Smooth muscle cell (in vitro differentiated cells): ENCODE measurements around the gene MROH7. TPM values are rescaled to one million over a fixed set of nuclear protein-coding genes. Genes with fewer than 3 reads are reported as not detected.

Source experiments
- DNase-seq: peaks from one replicate; lab custom pipeline; 2025; ENCODE audit not compliant: unreplicated experiment; lab: John Stamatoyannopoulos, UW
- H2AFZ ChIP-seq: fragments of 200-600 bp; sonication (generic); 2 replicates; pipeline ENCODE4 v1.6.0; 2016; ENCODE audit warnings: antibody characterized with exemption, low read depth, mild to moderate bottlenecking
- H3F3A ChIP-seq: fragments of 200-600 bp; sonication (generic); 2 replicates; pipeline ENCODE4 v1.6.0; 2017; ENCODE audit warnings: antibody characterized with exemption, low read depth
- H3K27ac ChIP-seq: fragments of 200-600 bp; sonication (generic); 2 replicates; pipeline ENCODE4 v1.5.1; 2016; ENCODE audit warnings: low read depth, mild to moderate bottlenecking
- H3K27me3 ChIP-seq: fragments of 200-600 bp; sonication (generic); 2 replicates; pipeline ENCODE4 v1.6.1; 2016; ENCODE audit warnings: low read depth, mild to moderate bottlenecking
- H3K36me3 ChIP-seq: fragments of 200-600 bp; sonication (generic); 2 replicates; pipeline ENCODE4 v1.5.1; 2016; ENCODE audit warnings: low read depth
- H3K4me1 ChIP-seq: fragments of 200-600 bp; sonication (generic); 2 replicates; pipeline ENCODE4 v1.5.1; 2016; ENCODE audit warnings: low read depth
- H3K4me2 ChIP-seq: fragments of 200-600 bp; sonication (generic); 2 replicates; pipeline ENCODE4 v1.6.0; 2016; ENCODE audit warnings: mild to moderate bottlenecking
- H3K4me3 ChIP-seq: fragments of 200-600 bp; sonication (generic); 2 replicates; pipeline ENCODE4 v1.5.1; 2016; ENCODE audit warnings: mild to moderate bottlenecking
- H3K79me2 ChIP-seq: fragments of 200-600 bp; sonication (generic); 2 replicates; pipeline ENCODE4 v1.6.0; 2016; ENCODE audit warnings: low read depth, mild to moderate bottlenecking
- H3K9ac ChIP-seq: fragments of 200-600 bp; sonication (generic); 2 replicates; pipeline ENCODE4 v1.6.0; 2016; ENCODE audit warnings: low read depth
- H3K9me3 ChIP-seq: fragments of 200-600 bp; sonication (generic); replicated peaks from 2 replicates; pipeline ENCODE4 v1.5.1; 2016; ENCODE audit warnings: low read depth
- H4K20me1 ChIP-seq: fragments of 200-600 bp; sonication (generic); 2 replicates; pipeline ENCODE4 v1.6.0; 2016; ENCODE audit warnings: low read depth
- CTCF ChIP-seq: fragments of 200-600 bp; sonication (generic); IDR thresholded peaks from 2 replicates; pipeline ENCODE4 v1.5.1; 2017; ENCODE audit warnings: borderline replicate concordance, mild to moderate bottlenecking, antibody characterized with exemption; ENCODE audit not compliant: insufficient read depth, poor library complexity, severe bottlenecking
- WGBS: methylation state at CpG from one replicate; pipeline ENCODE4 v1.1.7; 2016; ENCODE audit warnings: low lambda C conversion rate; 5-methylcytosine and 5-hydroxymethylcytosine counted together
- polyA plus RNA-seq: library from polyadenylated mRNA; unstranded; fragments of >200 nt; fragmentation: Nextera tagmentation; extraction: Ambion mirVana; gene quantifications from 2 replicates; pipeline ENCODE4 v1.2.1, GENCODE V29; 2016
- total RNA-seq: library from RNA; depleted of rRNA; stranded (reverse); fragments of >200 nt; gene quantifications from 2 replicates; pipeline ENCODE4 v1.2.3, GENCODE V29; 2014

The MROH7 gene
- total and polyA plus RNA-seq, 2 experiments from 2014 or later = 0.33 to 0.58 TPM

- Histone ChIP-seq H4K20me1 (no peaks in the 10 kb centered on the region), H3K9ac (no peak overlapping the region), H3K79me2 (no peaks in the 10 kb centered on the region), H3K4me2 (no peak overlapping the region), H3F3A (no peaks in the 10 kb centered on the region), H3K27ac (no peak overlapping the region), H3K4me3 (no peak overlapping the region), H3K4me1 (no peaks in the 10 kb centered on the region), H2AFZ (no peak overlapping the region), H3K9me3 (no peaks in the 10 kb centered on the region), H3K27me3 (no peaks in the 10 kb centered on the region), H3K36me3 (no peaks in the 10 kb centered on the region)
- 91% methylated on average over 4 of the region's 4 CpGs for WGBS
- no peak for TF ChIP-seq CTCF
- no peak for DNase-seq
Measured at GRCh38 chr1:54685335-54685905, 43.8 kb downstream of the MROH7 start.

DNA sequence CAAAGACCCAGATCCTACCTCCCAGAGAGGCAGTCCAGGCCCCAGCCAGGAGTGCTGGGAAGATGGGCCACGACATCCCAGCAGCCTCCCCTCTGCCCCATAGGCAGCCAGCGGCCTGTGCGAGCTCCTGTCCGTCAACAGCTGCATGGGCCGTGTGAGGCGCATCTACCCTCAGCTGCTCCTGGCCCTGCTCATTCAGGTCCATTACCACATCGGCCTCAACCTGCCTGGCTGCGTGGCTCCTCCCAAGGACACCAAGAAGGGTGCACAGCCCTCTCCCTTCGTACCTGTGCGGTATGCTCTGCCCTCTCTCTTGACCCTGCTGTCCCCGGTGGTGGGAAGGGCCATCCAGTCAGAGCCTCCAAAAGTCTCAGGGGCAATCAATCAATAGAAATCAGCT is 44.6 kb downstream of the MROH7 start:
- Histone ChIP-seq H3K36me3 (no peaks in the 10 kb centered on the region), H3K4me2 (no peak overlapping the region), H3F3A (no peaks in the 10 kb centered on the region), H3K27ac (no peak overlapping the region), H3K79me2 (no peaks in the 10 kb centered on the region), H3K4me1 (no peaks in the 10 kb centered on the region), H3K9ac (no peak overlapping the region), H3K27me3 (no peaks in the 10 kb centered on the region), H2AFZ (no peak overlapping the region), H3K4me3 (no peak overlapping the region), H4K20me1 (no peaks in the 10 kb centered on the region), H3K9me3 (no peaks in the 10 kb centered on the region)
- TF ChIP-seq CTCF = no peak
- no peak for DNase-seq
- WGBS = 86% methylated on average over 11 of the region's 11 CpGs

- H2AFZ ChIP-seq = no peak overlapping the region
- no peaks in the 10 kb centered on the region for H3F3A ChIP-seq
- no peak overlapping the region for H3K4me2 ChIP-seq
- 83% methylated on average over 8 of the region's 8 CpGs for WGBS
- no peak for TF ChIP-seq CTCF
- no peaks in the 10 kb centered on the region for H3K4me1 ChIP-seq
- H3K36me3 ChIP-seq = no peaks in the 10 kb centered on the region
- H3K9me3 ChIP-seq = no peaks in the 10 kb centered on the region
- no peak for DNase-seq
- no peaks in the 10 kb centered on the region for H3K79me2 ChIP-seq
- no peak overlapping the region for H3K4me3 ChIP-seq
- no peaks in the 10 kb centered on the region for H3K27me3 ChIP-seq
- no peak overlapping the region for H3K27ac ChIP-seq
- no peak overlapping the region for H3K9ac ChIP-seq
- H4K20me1 ChIP-seq = no peaks in the 10 kb centered on the region
Measured at GRCh38 chr1:54694771-54695170, 53.2 kb downstream of the MROH7 start.

GRCh38 chr1:54695221-54695620 is 53.6 kb downstream of the MROH7 start:
- H3K79me2 ChIP-seq = no peaks in the 10 kb centered on the region
- H2AFZ ChIP-seq = no peak overlapping the region
- no peaks in the 10 kb centered on the region for H4K20me1 ChIP-seq
- no peaks in the 10 kb centered on the region for H3K36me3 ChIP-seq
- no peaks in the 10 kb centered on the region for H3K4me1 ChIP-seq
- DNase-seq = no peak
- no peaks in the 10 kb centered on the region for H3K27me3 ChIP-seq
- TF ChIP-seq CTCF = no peak
- H3K9ac ChIP-seq = no peak overlapping the region
- H3K27ac ChIP-seq = no peak overlapping the region
- no peak overlapping the region for H3K4me2 ChIP-seq
- H3K9me3 ChIP-seq = no peaks in the 10 kb centered on the region
- 87% methylated on average over 15 of the region's 15 CpGs for WGBS
- no peaks in the 10 kb centered on the region for H3F3A ChIP-seq
- H3K4me3 ChIP-seq = no peak overlapping the region
